Liver (tissue), 9 donors: ENCODE measurements around the gene TIMD4. TPM values are rescaled to one million over a fixed set of nuclear protein-coding genes. Genes with fewer than 3 reads are reported as not detected.

Experiments used
- DNase-seq: peaks from one replicate; pipeline ENCODE4 v3.0.0-alpha.2; 2017; ENCODE audit warnings: low spot score
- H3K27ac ChIP-seq, 2 donors: one replicate each; pipeline ENCODE4 v1.7.0; 2013; ENCODE audit warnings: inconsistent platforms in 2 of 2, low read length in 2 of 2, control low read depth in 1 of 2, low read depth in 1 of 2, mild to moderate bottlenecking in 1 of 2
- H3K27me3 ChIP-seq, 4 donors: one replicate each; pipeline versions ENCODE4 v1.6.1 to v1.7.0; 2013; ENCODE audit warnings: low read length in 3 of 4, inconsistent platforms in 1 of 4, mild to moderate bottlenecking in 1 of 4, moderate library complexity in 1 of 4; ENCODE audit not compliant: control insufficient read depth in 4 of 4, insufficient read depth in 4 of 4
- H3K36me3 ChIP-seq, 4 donors: one replicate each; pipeline versions ENCODE4 v1.6.1 to v1.7.0; 2013; ENCODE audit warnings: low read length in 3 of 4, mild to moderate bottlenecking in 3 of 4, low read depth in 1 of 4, moderate library complexity in 1 of 4; ENCODE audit not compliant: control insufficient read depth in 4 of 4, insufficient read depth in 3 of 4
- H3K4me1 ChIP-seq, 4 donors: one replicate each; pipeline versions ENCODE4 v1.6.1 to v1.7.0; 2013; ENCODE audit warnings: low read length in 3 of 4, mild to moderate bottlenecking in 3 of 4, moderate library complexity in 1 of 4; ENCODE audit not compliant: control insufficient read depth in 4 of 4, insufficient read depth in 4 of 4
- H3K4me3 ChIP-seq, 3 donors: one replicate each; pipeline versions ENCODE4 v1.6.1 to v1.7.0; 2013; ENCODE audit warnings: low read length in 3 of 3, control low read depth in 1 of 3, low read depth in 1 of 3, mild to moderate bottlenecking in 1 of 3
- H3K9ac ChIP-seq, 2 donors: one replicate each; pipeline ENCODE4 v1.7.0; 2013; ENCODE audit warnings: low read length in 2 of 2, mild to moderate bottlenecking in 2 of 2, moderate library complexity in 2 of 2, control low read depth in 1 of 2, low read depth in 1 of 2
- H3K9me3 ChIP-seq, 4 donors: one replicate each; pipeline versions ENCODE4 v1.6.1 to v1.7.0; 2013; ENCODE audit warnings: low read length in 3 of 4; ENCODE audit not compliant: control insufficient read depth in 4 of 4
- ATF3 ChIP-seq: IDR thresholded peaks from 2 replicates; pipeline ENCODE4 v1.6.1; 2016; ENCODE audit warnings: antibody characterized with exemption
- FOXA1 ChIP-seq: IDR thresholded peaks from 2 replicates; pipeline ENCODE4 v1.6.1; 2016; ENCODE audit warnings: antibody characterized with exemption
- FOXA2 ChIP-seq: IDR thresholded peaks from 2 replicates; pipeline ENCODE4 v1.6.1; 2016; ENCODE audit warnings: antibody characterized with exemption
- GABPA ChIP-seq, 2 donors: IDR thresholded peaks in 1 of 2; conservative IDR thresholded peaks in 1 of 2; 2 replicates each; pipeline ENCODE4 v1.6.1; 2016; ENCODE audit warnings: antibody characterized with exemption in 2 of 2, mild to moderate bottlenecking in 1 of 2, moderate library complexity in 1 of 2
- HNF4A ChIP-seq, 2 donors: conservative IDR thresholded peaks; 2 replicates each; pipeline ENCODE4 v1.6.1; 2016; ENCODE audit warnings: antibody characterized with exemption in 2 of 2, mild to moderate bottlenecking in 2 of 2
- HNF4G ChIP-seq: IDR thresholded peaks from 2 replicates; pipeline ENCODE4 v1.6.1; 2016; ENCODE audit warnings: antibody characterized with exemption
- JUND ChIP-seq, 2 donors: IDR thresholded peaks; 2 replicates each; pipeline ENCODE4 v1.6.1; 2016; ENCODE audit warnings: antibody characterized with exemption in 2 of 2
- MAX ChIP-seq: IDR thresholded peaks from 2 replicates; pipeline ENCODE4 v1.6.1; 2016; ENCODE audit warnings: antibody characterized with exemption
- REST ChIP-seq: IDR thresholded peaks from 2 replicates; pipeline ENCODE4 v1.6.1; 2016; ENCODE audit warnings: antibody characterized with exemption, mild to moderate bottlenecking
- WGBS: extraction: QIAGEN DNeasy Blood & Tissue Kit; methylation state at CpG from one replicate; pipeline ENCODE4 v1.1.7; 2013; 5-methylcytosine and 5-hydroxymethylcytosine counted together
- polyA plus RNA-seq, 2 donors: library from polyadenylated mRNA; stranded (reverse) in 1 of 2; unstranded in 1 of 2; fragments of 200-250 nt in 1 of 2; fragments of >200 nt in 1 of 2; fragmentation: Nextera tagmentation in 1 of 2; extraction: Ambion mirVana in 1 of 2; gene quantifications; one replicate each; pipeline versions ENCODE4 v1.2.1 to v1.2.3, GENCODE V29; 2013 to 2015
- total RNA-seq, 2 donors: library from RNA; depleted of rRNA; stranded (reverse); fragments of >200 nt; gene quantifications; one replicate each; pipeline ENCODE4 v1.2.3, GENCODE V29; 2014
- donor health status: healthy.
- donor health status: healthy.
- donor health status: healthy.
- donor health status: healthy.
- donor health status: healthy.

Gene TIMD4
- total and polyA plus RNA-seq, 4 donors, result 3.0 to 38.8 (median 8.6) TPM

- no peak for TF ChIP-seq ATF3
- TF ChIP-seq HNF4A (conservative IDR thresholded peaks at IDR 0.05), result no peak
- no peak for TF ChIP-seq GABPA (IDR thresholded peaks at IDR 0.05 in 1 of 2, conservative IDR thresholded peaks at IDR 0.05 in 1 of 2)
- TF ChIP-seq REST, result no peak
- TF ChIP-seq JUND (IDR thresholded peaks at IDR 0.05), result no peak
- TF ChIP-seq FOXA1, result no peak
- no peak overlapping the region for H3K4me3 ChIP-seq
- no peak for DNase-seq
- H3K36me3 ChIP-seq, result no peaks in the 10 kb centered on the region
- peaks cover 0 to 3% (median under 1%) of the 10 kb centered on the region in 4 donors for H3K27me3 ChIP-seq
- no peak overlapping the region for H3K27ac ChIP-seq
- no peaks in the 10 kb centered on the region for H3K4me1 ChIP-seq
- WGBS, result 89% methylated on average over 3 of the region's 3 CpGs
- H3K9me3 ChIP-seq, result no peaks in the 10 kb centered on the region
- no peak overlapping the region for H3K9ac ChIP-seq
These were observed 83.3 kb downstream of the TIMD4 start for GRCh38 chr5:156879665-156880285.

- Histone ChIP-seq H3K4me3 (no peak overlapping the region), H3K27me3 (no peaks in the 10 kb centered on the region), H3K9ac (no peak overlapping the region), H3K27ac (no peak overlapping the region), H3K9me3 (peaks cover 2 to 14% (median 3%) of the 10 kb centered on the region in 4 donors), H3K36me3 (no peaks in the 10 kb centered on the region), H3K4me1 (no peaks in the 10 kb centered on the region)
- TF ChIP-seq REST (no peak), MAX (no peak), FOXA2 (no peak), GABPA (IDR thresholded peaks at IDR 0.05 in 1 of 2, conservative IDR thresholded peaks at IDR 0.05 in 1 of 2) (no peak), HNF4A (conservative IDR thresholded peaks at IDR 0.05) (no peak), HNF4G (no peak)
- WGBS, result 75% methylated on average over 1 of the region's 1 CpG
- DNase-seq, result no peak
These were observed 91.8 kb downstream of the TIMD4 start for GRCh38 chr5:156871212-156871611.
